HepG2 (cell line): Measurements from ENCODE around the gene INHBA. TPM values are rescaled to one million over a fixed set of nuclear protein-coding genes. Genes with fewer than 3 reads are reported as not detected.

Experiments used
- ATAC-seq: fragments of 200-7000 bp; cut with Tn5 transposase; 3 replicates; pipeline ENCODE4 v1.9.1; 2020; ENCODE audit warnings: mild to moderate bottlenecking, moderate library complexity
- BruUV-seq: library from RNA; stranded (reverse); fragments of 400-500 nt; replicated peaks from 2 replicates; lab custom pipeline; 2021; lab: Mats Ljungman, UMichigan
- CTCF ChIA-PET: fragments of 300-600 bp; formaldehyde crosslinking; extraction: SDS; loops from one replicate; lab custom pipeline; 2021; ENCODE audit warnings: low total read pairs, inconsistent platforms, low intra/inter-chr PET ratio; lab: Yijun Ruan, JAX
- POLR2A ChIA-PET: fragments of 350-600 bp; sonication (Branson Sonifier 250); formaldehyde crosslinking; loops from one replicate; lab custom pipeline; 2020; ENCODE audit warnings: antibody characterized with exemption, inconsistent platforms; lab: Yijun Ruan, JAX
- DNase-seq: peaks from one replicate; pipeline ENCODE4 v3.0.0-alpha.2; 2015; ENCODE audit warnings: low spot score
- FAIRE-seq: peaks from 3 replicates; lab custom pipeline; 2011; peaks lifted over from hg19 to GRCh38; lab: Jason Lieb, UNC
- H2AFZ ChIP-seq: one replicate; pipeline ENCODE4 v1.6.1; 2011; ENCODE audit warnings: low read length, inconsistent platforms
- H3K27ac ChIP-seq: fragments of 300-600 bp; 3 replicates; pipeline ENCODE4 v1.8.0; 2011; ENCODE audit warnings: mixed run types, mild to moderate bottlenecking, mixed read lengths, low read length, inconsistent platforms; ENCODE audit not compliant: insufficient read depth; ENCODE audit errors: extremely low read length
- H3K27me3 ChIP-seq, 2 experiments: fragments of 200-600 bp in 1 of 2; 2 replicates in 1 of 2; 3 replicates in 1 of 2; pipeline versions ENCODE4 v1.6.0 to v1.8.0; 2011; ENCODE audit warnings: low read length in 2 of 2, mild to moderate bottlenecking in 2 of 2, moderate library complexity in 2 of 2, inconsistent platforms in 1 of 2; ENCODE audit not compliant: insufficient read depth in 2 of 2, control insufficient read depth in 1 of 2
- H3K36me3 ChIP-seq, 2 experiments: fragments of 200-600 bp in 1 of 2; replicated peaks in 1 of 2; 2 replicates in 1 of 2; 3 replicates in 1 of 2; pipeline versions ENCODE4 v1.5.1 to v1.8.0; 2011; ENCODE audit warnings: low read length in 2 of 2, inconsistent platforms in 1 of 2; ENCODE audit not compliant: insufficient read depth in 2 of 2, control insufficient read depth in 1 of 2
- H3K4me1 ChIP-seq: 2 replicates; pipeline ENCODE4 v1.5.1; 2012; ENCODE audit warnings: low read length, inconsistent platforms; ENCODE audit not compliant: insufficient read depth
- H3K4me2 ChIP-seq: 2 replicates; pipeline ENCODE4 v1.6.0; 2011; ENCODE audit warnings: low read depth, low read length, inconsistent platforms
- H3K4me3 ChIP-seq, 3 experiments: fragments of 200-600 bp in 1 of 3; sonication (generic), shearing (Covaris generic) in 1 of 3; replicated peaks in 1 of 3; 2 replicates each; pipeline ENCODE4 v1.5.1; 2011 to 2016; ENCODE audit warnings: low read length in 3 of 3, inconsistent platforms in 2 of 3, low read depth in 2 of 3, mild to moderate bottlenecking in 2 of 3, control low read depth in 1 of 3, mixed read lengths in 1 of 3; ENCODE audit not compliant: insufficient read depth in 1 of 3
- H3K79me2 ChIP-seq: one replicate; pipeline ENCODE4 v1.6.1; 2011; ENCODE audit warnings: low read length, inconsistent platforms; ENCODE audit not compliant: insufficient read depth
- H3K9ac ChIP-seq: 2 replicates; pipeline ENCODE4 v1.6.0; 2011; ENCODE audit warnings: mild to moderate bottlenecking, low read depth, low read length, inconsistent platforms; ENCODE audit not compliant: insufficient read depth
- H3K9me3 ChIP-seq: 2 replicates; pipeline ENCODE4 v1.5.1; 2012; ENCODE audit warnings: mild to moderate bottlenecking, low read length
- H4K20me1 ChIP-seq: 2 replicates; pipeline ENCODE4 v1.6.0; 2011; ENCODE audit warnings: inconsistent platforms, mild to moderate bottlenecking, low read length, moderate library complexity; ENCODE audit not compliant: insufficient read depth
- CBX5 ChIP-seq: sonication (generic); formaldehyde crosslinking; IDR thresholded peaks from 2 replicates; pipeline ENCODE4 v1.4.0; 2020; ENCODE audit warnings: missing genetic modification reagents, borderline replicate concordance
- FOXK2 ChIP-seq: fragments of 450-650 bp; IDR thresholded peaks from 2 replicates; pipeline ENCODE4 v1.6.1; 2016
- HDAC2 ChIP-seq: sonication (generic); formaldehyde crosslinking; IDR thresholded peaks from 2 replicates; pipeline ENCODE4 v1.4.0; 2020; ENCODE audit warnings: missing genetic modification reagents
- HIVEP1 ChIP-seq: sonication (generic); formaldehyde crosslinking; IDR thresholded peaks from 2 replicates; pipeline ENCODE4 v1.4.0; 2020; ENCODE audit warnings: mild to moderate bottlenecking, missing genetic modification reagents
- HNRNPLL ChIP-seq: fragments of 200-400 bp; formaldehyde crosslinking; IDR thresholded peaks from 2 replicates; pipeline ENCODE4 v1.6.1; 2017; ENCODE audit warnings: mild to moderate bottlenecking, low read depth, low read length; ENCODE audit not compliant: poor library complexity, severe bottlenecking
- HOXA5 ChIP-seq: sonication (generic); formaldehyde crosslinking; IDR thresholded peaks from 2 replicates; pipeline ENCODE4 v1.4.0; 2020; ENCODE audit warnings: missing genetic modification reagents
- NFE2 ChIP-seq: sonication (generic); formaldehyde crosslinking; IDR thresholded peaks from 2 replicates; pipeline ENCODE4 v1.4.0; 2020; ENCODE audit warnings: missing genetic modification reagents
- NFRKB ChIP-seq: fragments of 450-650 bp; IDR thresholded peaks from 2 replicates; pipeline ENCODE4 v1.6.1; 2017
- PHF8 ChIP-seq: sonication (generic); formaldehyde crosslinking; IDR thresholded peaks from 2 replicates; pipeline ENCODE4 v1.5.0; 2020; ENCODE audit warnings: missing genetic modification reagents
- PLRG1 ChIP-seq: fragments of 450-650 bp; conservative IDR thresholded peaks from 2 replicates; pipeline ENCODE4 v1.6.1; 2016
- REL ChIP-seq: sonication (generic); formaldehyde crosslinking; conservative IDR thresholded peaks from 2 replicates; pipeline ENCODE4 v1.8.0; 2022; ENCODE audit warnings: mild to moderate bottlenecking, missing genetic modification reagents, moderate library complexity
- SSRP1 ChIP-seq: IDR thresholded peaks from 2 replicates; pipeline ENCODE4 v1.6.1; 2016; ENCODE audit warnings: control low read depth
- ZBTB20 ChIP-seq: sonication (generic); formaldehyde crosslinking; IDR thresholded peaks from 2 replicates; pipeline ENCODE4 v1.8.1; 2023; ENCODE audit warnings: missing genetic modification reagents, low read depth, mild to moderate bottlenecking, borderline replicate concordance
- ZMAT5 ChIP-seq: sonication (generic); formaldehyde crosslinking; IDR thresholded peaks from 2 replicates; pipeline ENCODE4 v1.5.0; 2020; ENCODE audit warnings: mild to moderate bottlenecking, low read depth, missing genetic modification reagents, borderline replicate concordance
- ZNF432 ChIP-seq: sonication (generic); formaldehyde crosslinking; IDR thresholded peaks from 2 replicates; pipeline ENCODE4 v1.5.0; 2020; ENCODE audit warnings: missing genetic modification reagents, mild to moderate bottlenecking, borderline replicate concordance
- ZNF44 ChIP-seq: sonication (generic); formaldehyde crosslinking; IDR thresholded peaks from 2 replicates; pipeline ENCODE4 v1.5.1; 2020; ENCODE audit warnings: mild to moderate bottlenecking, missing genetic modification reagents
- ZNF7 ChIP-seq: IDR thresholded peaks from 2 replicates; pipeline ENCODE4 v1.6.1; 2016; ENCODE audit warnings: missing biosample characterization, missing genetic modification reagents
- ZNF776 ChIP-seq: sonication (generic); formaldehyde crosslinking; IDR thresholded peaks from 2 replicates; pipeline ENCODE4 v1.4.0; 2020; ENCODE audit warnings: mild to moderate bottlenecking, missing genetic modification reagents
- WGBS: methylation state at CpG from one replicate; pipeline ENCODE4 v1.1.6; 2017; ENCODE audit warnings: low lambda C conversion rate; 5-methylcytosine and 5-hydroxymethylcytosine counted together
- in situ Hi-C: cut with HindIII; loops from 2 replicates; pipeline ENCODE4 v1.10.0; 2017; ENCODE audit warnings: low pct_unique_long_range_greater_than_20kb; ENCODE audit not compliant: extremely low pct_ligation_motif_present
- intact Hi-C: fragments of 100-400 bp; cut with micrococcal nuclease; formaldehyde crosslinking; loops from one replicate; pipeline ENCODE4 v1.10.0; 2022; ENCODE audit not compliant: unreplicated experiment
- polyA plus RNA-seq, 8 experiments: library from polyadenylated mRNA; depleted of rRNA in 3 of 8; stranded (reverse) in 7 of 8; unstranded in 1 of 8; fragments of >200 nt; fragmentation: Illumina TruSeq in 4 of 8; extraction: Trizol in 4 of 8; gene quantifications; 2 replicates each; pipeline versions ENCODE4 v1.2.1 to v1.2.3, GENCODE V29; 2011 to 2016; ENCODE audit warnings: low read depth in 4 of 8, missing spikeins in 1 of 8, mixed read lengths in 1 of 8; ENCODE audit not compliant: insufficient read depth in 1 of 8
- total RNA-seq, 5 experiments: library from RNA; depleted of rRNA; stranded (reverse); fragments of >200 nt; fragmentation: Illumina TruSeq; extraction: Trizol; gene quantifications; 2 replicates each; pipeline ENCODE4 v1.2.3, GENCODE V29; 2016; ENCODE audit warnings: low read depth in 1 of 5
- TF ChIP-seq, protein P1 (sequence below): sonication (generic); formaldehyde crosslinking; IDR thresholded peaks from 2 replicates; pipeline ENCODE4 v1.4.0; 2020; ENCODE audit warnings: missing genetic modification reagents, borderline replicate concordance
- TF ChIP-seq, protein P2 (sequence below): sonication (generic); formaldehyde crosslinking; IDR thresholded peaks from 2 replicates; pipeline ENCODE4 v1.4.0; 2020; ENCODE audit warnings: mild to moderate bottlenecking, missing genetic modification reagents

Gene INHBA
- total and polyA plus RNA-seq, 2 of the 13 experiments (the other 11 are each of a cell fraction or from before 2014, with no cell fraction given) = not detected

DNA sequence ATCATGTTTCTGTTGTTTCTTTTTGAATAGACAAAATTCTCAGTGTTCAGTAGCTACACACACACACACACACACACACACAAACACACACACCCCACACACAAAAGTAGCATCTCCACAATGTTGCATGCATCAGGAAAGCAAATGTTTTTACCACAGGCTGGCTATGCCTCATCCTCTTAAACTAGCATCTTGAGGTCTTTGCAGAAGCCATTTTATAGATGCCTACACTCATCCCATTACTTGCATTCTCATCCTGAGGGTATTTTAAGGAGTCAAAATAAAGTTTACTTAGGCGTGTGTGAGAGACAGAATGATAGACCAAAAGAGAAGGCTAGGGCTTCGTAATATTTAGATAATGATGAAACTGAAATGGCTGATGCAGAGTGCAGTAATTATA, 7.9 kb upstream of the INHBA start:
- CTCF ChIA-PET = no interaction called here
- TF ChIP-seq PHF8 (CRISPR knock-in tag) = no peak
- TF ChIP-seq, protein P1, sequence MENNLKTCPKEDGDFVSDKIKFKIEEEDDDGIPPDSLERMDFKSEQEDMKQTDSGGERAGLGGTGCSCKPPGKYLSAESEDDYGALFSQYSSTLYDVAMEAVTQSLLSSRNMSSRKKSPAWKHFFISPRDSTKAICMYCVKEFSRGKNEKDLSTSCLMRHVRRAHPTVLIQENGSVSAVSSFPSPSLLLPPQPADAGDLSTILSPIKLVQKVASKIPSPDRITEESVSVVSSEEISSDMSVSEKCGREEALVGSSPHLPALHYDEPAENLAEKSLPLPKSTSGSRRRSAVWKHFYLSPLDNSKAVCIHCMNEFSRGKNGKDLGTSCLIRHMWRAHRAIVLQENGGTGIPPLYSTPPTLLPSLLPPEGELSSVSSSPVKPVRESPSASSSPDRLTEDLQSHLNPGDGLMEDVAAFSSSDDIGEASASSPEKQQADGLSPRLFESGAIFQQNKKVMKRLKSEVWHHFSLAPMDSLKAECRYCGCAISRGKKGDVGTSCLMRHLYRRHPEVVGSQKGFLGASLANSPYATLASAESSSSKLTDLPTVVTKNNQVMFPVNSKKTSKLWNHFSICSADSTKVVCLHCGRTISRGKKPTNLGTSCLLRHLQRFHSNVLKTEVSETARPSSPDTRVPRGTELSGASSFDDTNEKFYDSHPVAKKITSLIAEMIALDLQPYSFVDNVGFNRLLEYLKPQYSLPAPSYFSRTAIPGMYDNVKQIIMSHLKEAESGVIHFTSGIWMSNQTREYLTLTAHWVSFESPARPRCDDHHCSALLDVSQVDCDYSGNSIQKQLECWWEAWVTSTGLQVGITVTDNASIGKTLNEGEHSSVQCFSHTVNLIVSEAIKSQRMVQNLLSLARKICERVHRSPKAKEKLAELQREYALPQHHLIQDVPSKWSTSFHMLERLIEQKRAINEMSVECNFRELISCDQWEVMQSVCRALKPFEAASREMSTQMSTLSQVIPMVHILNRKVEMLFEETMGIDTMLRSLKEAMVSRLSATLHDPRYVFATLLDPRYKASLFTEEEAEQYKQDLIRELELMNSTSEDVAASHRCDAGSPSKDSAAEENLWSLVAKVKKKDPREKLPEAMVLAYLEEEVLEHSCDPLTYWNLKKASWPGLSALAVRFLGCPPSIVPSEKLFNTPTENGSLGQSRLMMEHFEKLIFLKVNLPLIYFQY (CRISPR knock-in tag) = no peak
- no peak for TF ChIP-seq ZNF7 (CRISPR knock-in tag)
- TF ChIP-seq NFRKB = no peak
- no peak for TF ChIP-seq HOXA5 (CRISPR knock-in tag)
- no peak for TF ChIP-seq SSRP1 (CRISPR knock-in tag)
- no peak for TF ChIP-seq CBX5
- TF ChIP-seq HDAC2 (CRISPR knock-in tag) = no peak
- TF ChIP-seq ZBTB20 (CRISPR knock-in tag) = no peak
- TF ChIP-seq ZNF776 = no peak
- TF ChIP-seq FOXK2 = no peak
- TF ChIP-seq HIVEP1 (CRISPR knock-in tag) = no peak
- no peak for TF ChIP-seq REL (CRISPR knock-in tag)
- no peak for TF ChIP-seq ZMAT5
- TF ChIP-seq HNRNPLL = no peak
- no peak for TF ChIP-seq NFE2
- TF ChIP-seq ZNF432 (CRISPR knock-in tag) = no peak
- TF ChIP-seq PLRG1 = no peak
- TF ChIP-seq, protein P2, sequence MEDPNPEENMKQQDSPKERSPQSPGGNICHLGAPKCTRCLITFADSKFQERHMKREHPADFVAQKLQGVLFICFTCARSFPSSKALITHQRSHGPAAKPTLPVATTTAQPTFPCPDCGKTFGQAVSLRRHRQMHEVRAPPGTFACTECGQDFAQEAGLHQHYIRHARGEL (CRISPR knock-in tag) = no peak
- no peak for TF ChIP-seq ZNF44 (CRISPR knock-in tag)
- TF ChIP-seq, all 625 proteins: peak for 0
- Histone ChIP-seq H3K36me3 (no peaks in the 10 kb centered on the region), H3K27me3 (peaks cover 0 to 5% of the 10 kb centered on the region in 2 experiments; a peak in 3 of 5 replicates), H3K4me1 (peaks cover 6% of the 10 kb centered on the region), H3K79me2 (no peaks in the 10 kb centered on the region), H4K20me1 (no peaks in the 10 kb centered on the region), H3K4me3 (no peak overlapping the region), H3K9me3 (no peaks in the 10 kb centered on the region), H3K27ac (no peak overlapping the region), H2AFZ (no peak overlapping the region), H3K4me2 (no peak overlapping the region), H3K9ac (no peak overlapping the region)
- intact Hi-C loops = no loop called here
- ATAC-seq (no peak), DNase-seq (no peak), FAIRE-seq (no peak)
- POLR2A ChIA-PET = no interaction called here
- BruUV-seq = no TSS peak
- in situ Hi-C loops = loop anchor here (25.0 kb wide), 1 partner anchor 1474 kb away; no protein-coding TSS in a partner anchor
- 45% methylated on average over 2 of the region's 2 CpGs for WGBS
